ENCODE measurements around the gene HEATR5A.
"Not testable (repeated sequence)": the region's sequence is repeated elsewhere in the genome, so short reads cannot be mapped to it uniquely, and the experiment has no call there.

The HEATR5A gene

GRCh38 chr14:31420319-31421111 lies at the start of gene HEATR5A:
TSS of gene HEATR5A (minus strand) at chr14:31420550. CDS start at chr14:31402975, 17,575 bp downstream.
- peak; percentile 93 for DNase-seq

- DNase-seq: no peak
These were observed 46.2 kb upstream of the HEATR5A start for GRCh38 chr14:31466554-31466953.

GRCh38 chr14:31465111-31465510 lies 44.8 kb upstream of the HEATR5A start:
- DNase-seq: no peak

GRCh38 chr14:31462450-31462849 lies 42.1 kb upstream of the HEATR5A start:
- DNase-seq: not testable (repeated sequence)

- no peak for DNase-seq
These were observed 41.2 kb upstream of the HEATR5A start for GRCh38 chr14:31461545-31461944.

- no peak for DNase-seq
These were observed 37.6 kb upstream of the HEATR5A start for GRCh38 chr14:31457665-31458659.

GRCh38 chr14:31456841-31457664 lies 36.7 kb upstream of the HEATR5A start, which contains the start of gene DTD2:
TSS of gene DTD2 (minus strand) at chr14:31457506. CDS start at chr14:31457393, 113 bp downstream.
- peak; percentile 93 for DNase-seq

GRCh38 chr14:31449971-31450610 lies 29.7 kb upstream of the HEATR5A start:
- peak; percentile 35 for DNase-seq

GRCh38 chr14:31449136-31449535 lies 28.8 kb upstream of the HEATR5A start:
- no peak for DNase-seq

GRCh38 chr14:31445703-31446102 lies 25.4 kb upstream of the HEATR5A start:
- no peak for DNase-seq

GRCh38 chr14:31442284-31442683 lies 21.9 kb upstream of the HEATR5A start:
- DNase-seq: no peak

- DNase-seq: no peak
These were observed 21.1 kb upstream of the HEATR5A start for GRCh38 chr14:31441273-31442111.

- DNase-seq: no peak
These were observed 19.9 kb upstream of the HEATR5A start for GRCh38 chr14:31440280-31440679.

- DNase-seq: no peak
These were observed 19.2 kb upstream of the HEATR5A start for GRCh38 chr14:31439561-31439960.

GRCh38 chr14:31437045-31437691 lies 16.8 kb upstream of the HEATR5A start:
- not testable (repeated sequence) for DNase-seq

GRCh38 chr14:31435276-31435675 lies 14.9 kb upstream of the HEATR5A start:
- DNase-seq: no peak

- no peak for DNase-seq
These were observed 10.4 kb upstream of the HEATR5A start for GRCh38 chr14:31430634-31431264.

- DNase-seq: no peak
These were observed 9.4 kb upstream of the HEATR5A start for GRCh38 chr14:31429791-31430190.

- DNase-seq: no peak
These were observed 7.7 kb upstream of the HEATR5A start for GRCh38 chr14:31428011-31428410.

GRCh38 chr14:31426663-31427062 lies 6.3 kb upstream of the HEATR5A start:
- no peak for DNase-seq

All from activated CD4-positive, alpha-beta T cell treated with anti-CD3 and anti-CD28 coated beads, Interleukin-2, amount 50 U/mL, for 16 hours (primary cell).